IMR-90 (cell line): ENCODE measurements around the gene NTSR1. TPM values are rescaled to one million over a fixed set of nuclear protein-coding genes. Genes with fewer than 3 reads are reported as not detected.

ENCODE experiments used
- ATAC-seq: fragments of 200-7000 bp; cut with Tn5 transposase; 2 replicates; pipeline ENCODE4 v1.9.1; 2020; ENCODE audit warnings: low read depth, mild to moderate bottlenecking, moderate library complexity
- BruUV-seq: library from RNA; stranded (reverse); fragments of 400-500 nt; replicated peaks from 2 replicates; lab custom pipeline; 2021; lab: Mats Ljungman, UMichigan
- CTCF ChIA-PET: fragments of 300-600 bp; formaldehyde crosslinking; extraction: SDS; loops from one replicate; lab custom pipeline; 2021; ENCODE audit warnings: antibody characterized with exemption; lab: Yijun Ruan, JAX
- POLR2A ChIA-PET: fragments of 300-600 bp; sonication (Branson Sonifier 250); formaldehyde crosslinking; loops from one replicate; lab custom pipeline; 2022; ENCODE audit warnings: antibody characterized with exemption; ENCODE audit not compliant: unreplicated experiment; lab: Charles Lee
- DNase-seq: peaks from one replicate; pipeline ENCODE4 v3.0.0; 2013
- H2AFZ ChIP-seq: replicated peaks from 2 replicates; pipeline ENCODE3; 2013; ENCODE audit warnings: low read length, mild to moderate bottlenecking; ENCODE audit not compliant: poor library complexity
- H2AK5ac ChIP-seq: 2 replicates; pipeline ENCODE4 v1.6.1; 2013; ENCODE audit warnings: low read depth, low read length, inconsistent platforms
- H2AK9ac ChIP-seq: replicated peaks from 2 replicates; pipeline ENCODE3; 2013; ENCODE audit warnings: mild to moderate bottlenecking, low read depth, low read length, moderate library complexity; ENCODE audit not compliant: poor library complexity
- H2BK120ac ChIP-seq: 2 replicates; pipeline ENCODE4 v1.6.1; 2013; ENCODE audit warnings: low read depth, low read length, inconsistent platforms
- H2BK15ac ChIP-seq: 3 replicates; pipeline ENCODE4 v1.6.1; 2013; ENCODE audit warnings: low read depth, low read length, inconsistent platforms
- H2BK20ac ChIP-seq: 2 replicates; pipeline ENCODE4 v1.6.1; 2013; ENCODE audit warnings: low read depth, mild to moderate bottlenecking, inconsistent platforms, low read length, moderate library complexity
- H2BK5ac ChIP-seq: 2 replicates; pipeline ENCODE4 v1.6.1; 2013; ENCODE audit warnings: mild to moderate bottlenecking, low read depth, low read length, inconsistent platforms; ENCODE audit not compliant: poor library complexity, severe bottlenecking
- H3K14ac ChIP-seq: replicated peaks from 2 replicates; pipeline ENCODE4 v1.6.1; 2013; ENCODE audit warnings: low read depth, low read length, inconsistent platforms
- H3K18ac ChIP-seq: 2 replicates; pipeline ENCODE4 v1.6.1; 2013; ENCODE audit warnings: low read depth, low read length, control low read depth
- H3K23ac ChIP-seq: 2 replicates; pipeline ENCODE4 v1.6.1; 2013; ENCODE audit warnings: low read depth, low read length, inconsistent platforms
- H3K27ac ChIP-seq: 2 replicates; pipeline ENCODE4 v1.5.1; 2013; ENCODE audit warnings: mild to moderate bottlenecking, control low read depth, low read length; ENCODE audit not compliant: insufficient read depth
- H3K27me3 ChIP-seq: 2 replicates; pipeline ENCODE4 v1.6.1; 2013; ENCODE audit warnings: low read length; ENCODE audit not compliant: control insufficient read depth, insufficient read depth
- H3K36me3 ChIP-seq: 2 replicates; pipeline ENCODE4 v1.6.1; 2013; ENCODE audit warnings: low read length, mixed read lengths; ENCODE audit not compliant: control insufficient read depth, insufficient read depth
- H3K4ac ChIP-seq: 2 replicates; pipeline ENCODE4 v1.6.1; 2013; ENCODE audit warnings: low read depth, low read length, inconsistent platforms
- H3K4me1 ChIP-seq: 2 replicates; pipeline ENCODE4 v1.6.1; 2013; ENCODE audit warnings: low read length, mixed read lengths; ENCODE audit not compliant: control insufficient read depth, insufficient read depth
- H3K4me2 ChIP-seq: 2 replicates; pipeline ENCODE4 v1.6.1; 2013; ENCODE audit warnings: low read depth, mild to moderate bottlenecking, control low read depth, low read length, moderate library complexity
- H3K4me3 ChIP-seq: 2 replicates; pipeline ENCODE4 v1.5.1; 2013; ENCODE audit warnings: low read depth, mild to moderate bottlenecking, control low read depth, low read length, moderate library complexity; ENCODE audit not compliant: insufficient read depth
- H3K56ac ChIP-seq: 2 replicates; pipeline ENCODE4 v1.6.1; 2013; ENCODE audit warnings: low read length, inconsistent platforms; ENCODE audit not compliant: insufficient read depth; ENCODE audit errors: extremely low read depth
- H3K79me1 ChIP-seq, 2 experiments: 2 replicates each; pipeline ENCODE4 v1.6.1; 2013; ENCODE audit warnings: low read length in 2 of 2, inconsistent platforms in 1 of 2, low read depth in 1 of 2
- H3K9ac ChIP-seq: 2 replicates; pipeline ENCODE4 v1.6.1; 2013; ENCODE audit warnings: low read depth, low read length, control low read depth
- H3K9me1 ChIP-seq: 2 replicates; pipeline ENCODE4 v1.6.1; 2013; ENCODE audit warnings: low read length, inconsistent platforms; ENCODE audit not compliant: insufficient read depth
- H3K9me3 ChIP-seq: 2 replicates; pipeline ENCODE4 v1.6.1; 2013; ENCODE audit warnings: low read length; ENCODE audit not compliant: control insufficient read depth, insufficient read depth
- H4K20me1 ChIP-seq: 2 replicates; pipeline ENCODE4 v1.6.1; 2013; ENCODE audit warnings: low read length, inconsistent platforms; ENCODE audit not compliant: insufficient read depth
- H4K5ac ChIP-seq: 2 replicates; pipeline ENCODE4 v1.6.1; 2013; ENCODE audit warnings: mild to moderate bottlenecking, low read depth, low read length, control low read depth
- H4K8ac ChIP-seq, 2 experiments: 2 replicates each; pipeline ENCODE4 v1.6.1; 2013; ENCODE audit warnings: low read depth in 2 of 2, low read length in 2 of 2, control low read depth in 1 of 2, inconsistent platforms in 1 of 2
- H4K91ac ChIP-seq: 2 replicates; pipeline ENCODE4 v1.6.1; 2013; ENCODE audit warnings: low read depth, low read length, inconsistent platforms; ENCODE audit not compliant: insufficient read depth
- BHLHE40 ChIP-seq: fragments of 150-350 bp; IDR thresholded peaks from 2 replicates; pipeline ENCODE4 v1.6.1; 2016; ENCODE audit warnings: mild to moderate bottlenecking, low read depth, low read length
- CEBPB ChIP-seq: IDR thresholded peaks from 2 replicates; pipeline ENCODE4 v1.6.1; 2012; ENCODE audit warnings: low read depth, low read length, improper control_type of control experiment
- CTCF ChIP-seq: conservative IDR thresholded peaks from 2 replicates; pipeline ENCODE4 v1.5.1; 2012; ENCODE audit warnings: mild to moderate bottlenecking, low read depth, low read length, improper control_type of control experiment
- ELK1 ChIP-seq: fragments of 150-350 bp; IDR thresholded peaks from 2 replicates; pipeline ENCODE4 v1.6.1; 2016; ENCODE audit warnings: low read depth, mild to moderate bottlenecking, low read length, moderate library complexity, borderline replicate concordance
- FOS ChIP-seq: fragments of 150-350 bp; IDR thresholded peaks from 2 replicates; pipeline ENCODE4 v1.6.1; 2016; ENCODE audit warnings: low read depth, low read length
- MXI1 ChIP-seq: IDR thresholded peaks from 2 replicates; pipeline ENCODE4 v1.6.1; 2012; ENCODE audit warnings: low read depth, mild to moderate bottlenecking, low read length, moderate library complexity, borderline replicate concordance
- POLR2A ChIP-seq: IDR thresholded peaks from 2 replicates; pipeline ENCODE4 v1.6.1; 2012; ENCODE audit warnings: mild to moderate bottlenecking, low read depth, low read length
- RAD21 ChIP-seq: IDR thresholded peaks from 2 replicates; pipeline ENCODE4 v1.6.1; 2012; ENCODE audit warnings: low read length, improper control_type of control experiment
- RCOR1 ChIP-seq: IDR thresholded peaks from 2 replicates; pipeline ENCODE4 v1.6.1; 2012; ENCODE audit warnings: mild to moderate bottlenecking, low read length, improper control_type of control experiment; ENCODE audit not compliant: insufficient replicate concordance
- RFX5 ChIP-seq: IDR thresholded peaks from 2 replicates; pipeline ENCODE4 v1.8.0; 2012; ENCODE audit warnings: low read depth, mild to moderate bottlenecking, low read length, moderate library complexity
- SMC3 ChIP-seq: fragments of 150-350 bp; IDR thresholded peaks from 2 replicates; pipeline ENCODE4 v1.6.1; 2016; ENCODE audit warnings: low read depth, mild to moderate bottlenecking, antibody characterized with exemption, low read length, moderate library complexity
- USF2 ChIP-seq: fragments of 150-350 bp; IDR thresholded peaks from 2 replicates; pipeline ENCODE4 v1.6.1; 2017; ENCODE audit warnings: mild to moderate bottlenecking, antibody characterized with exemption, low read length, low read depth
- WGBS, 2 experiments: methylation state at CpG; one replicate each; pipeline versions ENCODE4 v1.1.5 to v1.1.7; 2013; ENCODE audit warnings: missing lambda C conversion rate in 2 of 2; ENCODE audit not compliant: insufficient read length in 1 of 2; ENCODE audit errors: extremely low coverage in 2 of 2; 5-methylcytosine and 5-hydroxymethylcytosine counted together
- dilution Hi-C: fragments of 300-500 bp; cut with HindIII; formaldehyde crosslinking; loops from one replicate; pipeline ENCODE4 v1.14.3; 2018; ENCODE audit warnings: low sequenced_read_pairs; ENCODE audit not compliant: unreplicated experiment
- in situ Hi-C: fragments of 300-500 bp; cut with MboI; formaldehyde crosslinking; loops from 3 replicates; pipeline ENCODE4 v1.14.3; 2019; ENCODE audit warnings: low sequenced_read_pairs, inconsistent platforms, mixed read lengths
- intact Hi-C: fragments of 100-400 bp; cut with micrococcal nuclease; formaldehyde crosslinking; loops from 2 replicates; pipeline ENCODE4 v1.10.0; 2022
- polyA plus RNA-seq, 3 experiments: library from polyadenylated mRNA; depleted of rRNA; stranded (reverse); fragments of >200 nt; gene quantifications; 2 replicates each; pipeline ENCODE4 v1.2.3, GENCODE V29; 2012; ENCODE audit warnings: low replicate concordance in 1 of 3
- total RNA-seq: library from RNA; depleted of rRNA; stranded (reverse); fragments of >200 nt; gene quantifications from 2 replicates; pipeline ENCODE4 v1.2.3, GENCODE V29; 2012

Gene NTSR1
- total and polyA plus RNA-seq, 2 of the 4 experiments (the other 2 are of a cell fraction) = 0.54 to 1.8 TPM

- ChIA-PET CTCF (interaction anchor here (1.6 kb wide), 1 partner anchor 11 kb away, joined by 3 read pairs; no protein-coding TSS in a partner anchor), POLR2A (no interaction called here)
- no peak overlapping the region for H3K23ac ChIP-seq
- H4K20me1 ChIP-seq = no peaks in the 10 kb centered on the region
- WGBS, 2 experiments = 82% methylated on average over 21 of the region's 29 CpGs; no CpG with 5 or more reads in 1 of the 2 experiments
- peak; percentile 7 for DNase-seq
- no peak overlapping the region for H2BK20ac ChIP-seq
- H4K5ac ChIP-seq = no peak overlapping the region
- dilution Hi-C loops = no loop called here
- no peaks in the 10 kb centered on the region for H3K9me1 ChIP-seq
- no peak overlapping the region for H2BK120ac ChIP-seq
- no peak overlapping the region for H4K8ac ChIP-seq
- no peak overlapping the region for H2AFZ ChIP-seq
- no peak overlapping the region for H4K91ac ChIP-seq
- H3K4me3 ChIP-seq = no peak overlapping the region
- BruUV-seq = no TSS peak
- H2BK15ac ChIP-seq = no peak overlapping the region
- no peak overlapping the region for H3K27ac ChIP-seq
- H3K18ac ChIP-seq = no peak overlapping the region
- H3K14ac ChIP-seq = no peak overlapping the region
- no peak overlapping the region for H3K9ac ChIP-seq
- peak; percentile 37; the same call in 1 of the 2 replicates for ATAC-seq
- H3K27me3 ChIP-seq = peaks cover 30% of the 10 kb centered on the region
- no peak overlapping the region for H3K4ac ChIP-seq
- no peaks in the 10 kb centered on the region for H3K36me3 ChIP-seq
- in situ Hi-C loops = loop anchor here (25.0 kb wide), 1 partner anchor 323 kb away; the partner anchor contains the start of gene BHLHE23
- H3K4me2 ChIP-seq = no peak overlapping the region
- H3K79me1 ChIP-seq = no peaks in the 10 kb centered on the region
- no peaks in the 10 kb centered on the region for H3K9me3 ChIP-seq
- intact Hi-C loops = no loop called here
- no peaks in the 10 kb centered on the region for H3K4me1 ChIP-seq
- H3K56ac ChIP-seq = no peak overlapping the region
- no peak overlapping the region for H2BK5ac ChIP-seq
- H2AK5ac ChIP-seq = no peak overlapping the region
- peak overlapping the region; percentile 26 for H2AK9ac ChIP-seq
- no peak for TF ChIP-seq FOS
- TF ChIP-seq MXI1 = no peak
- no peak for TF ChIP-seq RFX5
- TF ChIP-seq RCOR1 = no peak
- no peak for TF ChIP-seq USF2
- no peak for TF ChIP-seq BHLHE40
- peak; percentile 40 for TF ChIP-seq SMC3
- TF ChIP-seq POLR2A = no peak
- TF ChIP-seq CTCF = peak; percentile 32
- TF ChIP-seq RAD21 = peak; percentile 31; the same call in 1 of the 2 replicates
- TF ChIP-seq CEBPB = no peak
- no peak for TF ChIP-seq ELK1
These were observed 19.7 kb upstream of the NTSR1 start for GRCh38 chr20:62688855-62689460.
